DMS53 (cell line): ENCODE data around the gene CEP162.
A peak's percentile ranks its signal among the peaks of the same experiment; 100 is the strongest.
"Not testable (repeated sequence)": the region's sequence is repeated elsewhere in the genome, so short reads cannot be mapped to it uniquely, and the experiment has no call there.

Experiments
- DNase-seq: peaks from one replicate; lab custom pipeline; 2025; lab: John Stamatoyannopoulos, UW

Gene CEP162

GRCh38 chr6:84224251-84224650 is 3.2 kb downstream of the CEP162 start:
- DNase-seq = no peak

DNA sequence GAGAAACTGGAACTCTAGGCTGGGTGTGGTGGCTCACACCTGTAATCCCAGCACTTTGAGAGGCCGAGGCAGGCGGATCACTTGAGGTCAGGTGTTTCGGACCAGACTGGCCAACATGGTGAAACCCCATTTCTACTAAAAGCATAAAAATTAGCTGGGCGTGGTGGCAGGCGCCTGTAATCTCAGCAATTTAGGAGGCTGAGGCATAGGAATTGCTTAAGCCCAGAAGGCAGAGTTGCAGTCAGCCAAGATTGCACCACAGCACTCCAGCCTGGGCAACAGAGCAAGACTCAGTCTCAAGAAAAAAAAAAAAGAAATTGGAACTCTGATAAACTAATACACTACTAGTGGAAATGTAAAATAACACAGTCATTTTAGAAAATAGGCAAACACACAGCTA is 3.8 kb downstream of the CEP162 start:
- not testable (repeated sequence) for DNase-seq

- no peak for DNase-seq
Measured at GRCh38 chr6:84222426-84222825, 5.0 kb downstream of the CEP162 start.

DNA sequence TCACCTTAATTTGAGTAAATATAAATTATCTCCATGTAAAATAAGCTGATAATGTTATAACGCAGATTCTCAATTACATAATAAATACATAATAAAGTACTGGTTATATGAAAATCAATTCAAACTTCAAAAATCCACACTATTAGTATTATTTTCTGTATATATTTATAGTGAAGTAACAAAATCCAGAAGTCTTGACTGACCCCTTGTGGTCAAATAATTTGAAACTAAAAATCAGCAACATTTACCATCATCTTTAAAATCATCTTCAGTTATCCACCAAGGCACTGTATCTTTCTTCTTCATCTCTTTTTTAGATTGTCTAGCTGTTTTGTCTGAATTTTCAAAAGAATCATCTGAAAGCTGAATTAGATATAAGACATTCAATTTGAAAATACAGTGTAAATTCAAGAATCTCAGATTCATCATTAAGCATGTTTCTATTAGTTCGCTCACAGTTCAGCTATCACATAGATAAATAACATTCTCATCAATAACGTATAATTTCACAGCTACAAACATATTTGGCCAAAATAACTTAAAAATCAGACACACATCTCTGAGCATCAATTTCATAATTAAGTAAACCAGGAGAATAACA is 6.5 kb downstream of the CEP162 start:
- DNase-seq = peak; percentile 41

DNA sequence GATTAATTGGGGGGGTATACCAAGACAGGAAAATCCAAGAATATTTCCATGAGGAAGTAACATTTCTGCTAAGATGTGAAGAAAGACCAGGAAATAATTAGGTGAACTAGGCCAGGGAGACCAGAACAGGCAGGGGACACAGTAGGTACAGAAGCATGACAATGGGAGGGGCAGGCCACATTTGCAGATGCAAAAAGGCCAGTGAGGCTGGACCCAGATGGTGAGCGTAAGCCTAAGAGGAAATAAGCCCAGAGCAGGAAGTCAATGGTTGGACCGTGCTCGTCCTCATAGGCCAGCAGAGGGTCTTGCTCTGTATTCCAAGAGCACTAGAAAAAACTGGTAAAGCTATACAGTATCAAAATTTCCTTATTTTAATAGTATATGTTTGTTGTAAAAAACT is 9.4 kb downstream of the CEP162 start:
- DNase-seq = no peak

DNA sequence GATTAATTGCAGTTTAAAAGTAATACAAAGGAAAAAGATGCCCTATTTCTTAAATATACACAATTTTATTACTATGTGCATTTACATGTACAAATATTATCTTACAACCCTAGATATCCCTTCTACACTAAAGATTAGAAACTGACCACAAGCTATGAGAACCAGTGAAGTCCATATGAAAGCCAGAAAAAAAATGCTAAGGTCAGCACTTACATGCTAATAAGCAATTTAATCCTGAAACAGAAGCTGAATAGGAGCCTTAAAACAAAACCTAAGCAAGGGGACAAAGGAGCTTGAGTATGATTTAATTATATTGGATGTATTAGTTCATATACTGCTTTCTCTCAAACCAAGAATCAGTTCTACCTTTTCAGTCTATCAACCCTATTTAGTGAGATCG is 14.2 kb downstream of the CEP162 start:
- no peak for DNase-seq

- no peak for DNase-seq
Measured at GRCh38 chr6:84204011-84204410, 23.4 kb downstream of the CEP162 start.

DNA sequence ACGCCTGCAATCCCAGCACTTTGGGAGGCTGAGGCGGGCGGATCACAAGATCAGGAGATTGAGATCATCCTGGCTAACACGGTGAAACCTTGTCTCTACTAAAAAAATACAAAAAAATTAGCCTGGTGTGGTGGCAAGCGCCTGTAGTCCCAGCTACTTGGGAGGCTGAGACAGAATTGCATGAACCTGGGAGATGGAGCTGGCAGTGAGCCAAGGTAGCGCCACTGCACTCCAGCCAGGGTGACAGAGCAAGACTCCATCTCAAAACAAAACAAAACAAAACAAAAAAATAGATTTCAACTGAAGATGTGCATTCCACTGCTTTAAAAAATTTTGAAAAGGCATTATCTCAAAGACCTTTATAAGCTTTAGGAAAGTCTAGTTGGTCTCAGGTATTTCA is 27.5 kb downstream of the CEP162 start:
- DNase-seq = not testable (repeated sequence)

DNA sequence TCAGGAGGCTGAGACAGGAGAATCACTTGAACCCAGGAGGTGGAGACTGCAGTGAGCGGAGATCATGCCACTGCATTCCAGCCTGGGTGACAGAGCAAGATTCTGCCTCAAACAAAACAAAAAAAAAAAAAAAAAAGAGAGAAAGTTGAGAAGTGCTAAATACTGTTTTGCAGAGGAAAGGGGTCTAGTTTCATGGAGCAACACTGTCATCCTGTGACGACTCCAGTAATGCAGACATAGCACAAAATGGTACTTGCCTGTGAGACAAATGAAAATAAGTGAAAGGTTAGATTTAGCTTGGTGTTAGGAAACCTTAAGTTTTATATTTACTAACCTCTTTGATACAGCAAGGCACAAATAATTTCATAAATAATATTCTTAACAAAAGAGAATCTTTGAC is 29.7 kb downstream of the CEP162 start:
- DNase-seq = no peak

- DNase-seq = peak; percentile 21
Measured at GRCh38 chr6:84193114-84193708, 34.2 kb downstream of the CEP162 start.

GRCh38 chr6:84191802-84192201 is 35.6 kb downstream of the CEP162 start:
- no peak for DNase-seq

DNA sequence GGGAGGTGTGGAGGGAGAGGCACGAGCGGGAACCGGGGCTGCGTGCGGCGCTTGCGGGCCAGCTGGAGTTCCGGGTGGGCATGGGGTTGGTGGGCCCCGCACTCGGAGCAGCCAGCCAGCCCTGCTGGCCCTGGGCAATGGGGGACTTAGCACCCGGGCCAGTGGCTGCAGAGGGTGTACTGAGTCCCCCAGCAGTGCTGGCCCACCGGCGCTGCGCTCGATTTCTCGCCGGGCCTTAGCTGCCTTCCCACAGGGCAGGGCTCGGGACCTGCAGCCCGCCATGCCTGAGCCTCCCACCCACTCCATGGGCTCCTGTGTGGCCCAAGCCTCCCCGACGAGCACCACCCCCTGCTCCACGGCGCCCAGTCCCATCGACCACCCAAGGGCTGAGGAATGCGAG is 38.1 kb downstream of the CEP162 start:
- not testable (repeated sequence) for DNase-seq

- no peak for DNase-seq
Measured at GRCh38 chr6:84183430-84183829, 44.0 kb downstream of the CEP162 start.

GRCh38 chr6:84182001-84182400 is 45.4 kb downstream of the CEP162 start:
- no peak for DNase-seq

DNA sequence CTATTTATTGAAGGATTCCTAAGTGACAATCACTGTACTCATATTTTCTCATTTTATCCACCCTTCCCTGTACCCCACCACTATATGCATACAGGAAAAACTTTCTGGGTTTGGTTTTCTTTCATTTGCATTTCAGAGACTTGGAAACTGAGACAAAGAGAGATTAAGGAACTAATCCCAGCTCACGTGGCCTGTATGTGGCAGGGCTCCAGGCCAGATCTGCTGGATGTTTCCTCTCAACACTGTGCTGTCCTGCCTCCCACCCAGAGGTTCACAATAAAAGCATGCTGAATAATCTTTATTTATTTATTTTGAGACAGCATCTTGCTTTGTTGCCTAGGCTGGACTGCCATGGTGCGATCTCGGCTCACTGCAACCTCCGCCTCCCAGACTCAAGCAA is 50.2 kb downstream of the CEP162 start:
- no peak for DNase-seq

DNA sequence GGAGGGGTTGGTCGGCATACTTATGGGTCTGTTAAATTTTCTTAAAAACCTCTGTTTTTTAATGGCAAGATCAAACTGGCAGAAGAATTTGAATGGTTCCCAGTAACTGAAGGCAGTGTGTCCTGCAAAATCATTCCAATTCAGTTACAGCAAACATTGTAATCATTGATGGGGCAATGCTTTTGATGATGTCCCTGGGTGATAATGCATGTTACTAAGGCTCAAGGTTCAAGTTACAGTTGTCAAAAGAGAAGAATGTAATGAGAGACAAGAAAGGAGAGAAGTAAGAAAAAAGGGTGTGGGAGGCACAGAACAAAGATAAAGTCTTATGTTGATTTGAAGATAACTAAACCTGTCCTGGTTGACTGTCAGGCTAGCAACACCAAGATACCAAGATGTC is 54.9 kb downstream of the CEP162 start:
- DNase-seq = no peak

DNA sequence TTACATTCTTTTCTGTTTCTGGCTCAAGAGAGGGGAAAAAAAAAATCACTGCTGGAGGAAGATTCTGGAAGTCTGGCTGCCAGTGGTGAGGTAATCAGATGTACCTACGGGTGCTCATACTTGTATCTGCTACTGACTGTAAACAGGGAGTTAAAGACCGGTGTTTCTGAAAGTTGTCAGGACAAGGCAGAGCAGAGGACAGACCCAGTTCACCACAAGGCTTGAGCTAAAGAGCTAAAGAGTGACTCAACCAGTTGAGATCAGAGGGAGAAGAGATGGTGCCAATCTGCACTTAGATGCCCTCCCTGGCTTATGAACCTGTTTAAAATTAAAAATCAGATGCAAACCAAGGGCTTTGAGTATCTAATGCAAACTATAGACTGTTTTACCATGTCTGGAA is 55.4 kb downstream of the CEP162 start:
- no peak for DNase-seq

DNA sequence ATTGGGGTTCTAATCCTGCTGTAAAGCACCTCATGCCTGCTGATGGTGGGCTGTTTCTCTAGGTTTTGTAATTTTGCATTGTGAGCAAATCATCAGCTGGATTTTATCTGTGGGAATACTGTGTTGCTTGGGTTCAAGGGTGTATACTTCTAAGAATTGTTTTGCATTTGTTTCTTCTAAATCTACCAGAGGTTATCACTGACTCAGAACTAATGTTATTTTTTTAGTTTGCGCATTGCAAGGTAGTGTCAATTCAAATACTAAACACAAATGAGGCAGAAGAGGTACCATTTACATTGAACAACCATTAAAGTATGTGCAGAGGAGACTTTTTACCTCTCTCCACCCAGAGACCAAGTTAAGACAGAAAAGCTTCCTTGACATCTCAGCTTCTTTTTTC is 60.0 kb downstream of the CEP162 start:
- no peak for DNase-seq

DNA sequence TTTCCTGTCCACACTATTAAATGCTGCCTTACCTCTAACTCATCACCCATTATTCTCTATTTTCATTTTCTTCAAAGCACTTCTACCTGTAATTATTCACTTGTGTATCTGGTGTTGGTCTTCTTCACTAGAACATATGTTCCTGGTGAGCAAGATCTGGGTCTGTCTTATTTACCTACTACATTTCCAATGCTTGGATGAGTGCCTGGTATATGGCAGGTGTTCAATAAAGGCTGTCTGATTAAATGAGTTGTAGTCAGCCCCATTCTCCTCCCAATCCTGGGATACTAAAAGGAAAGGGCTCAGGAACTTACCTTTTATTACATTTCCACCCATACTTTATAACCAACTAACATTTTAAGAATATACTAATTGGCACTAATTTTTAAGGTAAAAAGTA is 61.0 kb downstream of the CEP162 start:
- peak; percentile 10 for DNase-seq

DNA sequence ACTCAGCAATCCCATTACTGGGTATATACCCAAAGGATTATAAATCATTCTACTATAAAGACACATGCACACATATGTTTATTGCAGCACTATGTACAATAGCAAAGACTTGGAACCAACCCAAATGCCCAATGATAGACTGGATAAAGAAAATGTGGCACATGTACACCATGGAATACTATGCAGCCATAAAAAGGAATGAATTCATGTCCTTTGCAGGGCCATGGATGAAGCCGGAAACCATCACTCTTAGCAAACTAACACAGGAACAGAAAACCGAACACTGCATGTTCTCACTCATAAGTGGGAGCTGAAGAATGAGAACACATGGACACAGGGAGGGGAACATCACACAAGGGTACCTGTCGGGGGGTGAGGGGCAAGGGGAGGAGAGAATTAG is 63.1 kb downstream of the CEP162 start:
- not testable (repeated sequence) for DNase-seq

GRCh38 chr6:84161190-84161589 is 66.3 kb downstream of the CEP162 start:
- no peak for DNase-seq

GRCh38 chr6:84156306-84156705 is 71.1 kb downstream of the CEP162 start:
- DNase-seq = no peak

DNA sequence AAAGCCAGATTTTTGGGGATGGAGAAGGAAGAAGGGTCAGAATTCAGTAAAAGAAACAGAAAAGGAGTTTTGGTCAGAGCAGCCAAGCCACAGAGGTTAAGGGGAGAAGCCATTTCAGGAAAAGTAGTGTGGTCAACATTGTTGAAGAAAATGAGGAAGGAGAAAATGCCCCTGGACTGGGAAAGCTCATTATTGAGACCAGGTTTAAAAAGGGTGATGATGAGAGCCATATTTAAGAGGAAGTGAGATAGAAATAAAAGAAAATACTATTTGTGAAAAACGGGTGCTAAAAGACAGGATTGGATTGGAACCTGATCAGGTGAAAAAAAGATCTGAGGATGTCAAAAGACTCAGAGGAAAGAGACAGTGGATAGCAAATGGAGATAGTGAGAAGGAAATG is 75.8 kb downstream of the CEP162 start:
- no peak for DNase-seq

GRCh38 chr6:84150705-84151104 is 76.7 kb downstream of the CEP162 start:
- DNase-seq = peak; percentile 16
